ENCODE measurements around the gene SARDH.

DNA sequence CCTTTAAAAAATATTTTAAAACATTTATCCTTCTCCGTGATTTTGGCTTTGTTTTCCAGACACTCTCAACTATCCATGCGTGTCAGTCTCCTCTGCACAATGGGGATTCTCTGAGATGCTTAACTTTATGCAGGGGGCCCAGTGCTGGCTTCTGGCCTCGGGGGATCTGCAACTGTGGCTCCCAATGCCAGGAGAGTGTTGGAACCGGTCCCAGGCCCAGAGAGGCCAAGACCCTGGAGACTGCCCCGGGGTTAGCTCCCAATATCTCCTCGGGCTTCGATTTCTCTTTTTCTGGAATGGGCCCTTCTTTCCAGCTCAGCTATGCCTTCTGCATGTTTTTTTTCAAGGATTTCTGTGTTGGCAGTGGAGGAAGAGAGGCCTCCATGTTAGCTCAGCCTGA is 20.1 kb upstream of the SARDH start:
- TF ChIP-seq, protein P1, sequence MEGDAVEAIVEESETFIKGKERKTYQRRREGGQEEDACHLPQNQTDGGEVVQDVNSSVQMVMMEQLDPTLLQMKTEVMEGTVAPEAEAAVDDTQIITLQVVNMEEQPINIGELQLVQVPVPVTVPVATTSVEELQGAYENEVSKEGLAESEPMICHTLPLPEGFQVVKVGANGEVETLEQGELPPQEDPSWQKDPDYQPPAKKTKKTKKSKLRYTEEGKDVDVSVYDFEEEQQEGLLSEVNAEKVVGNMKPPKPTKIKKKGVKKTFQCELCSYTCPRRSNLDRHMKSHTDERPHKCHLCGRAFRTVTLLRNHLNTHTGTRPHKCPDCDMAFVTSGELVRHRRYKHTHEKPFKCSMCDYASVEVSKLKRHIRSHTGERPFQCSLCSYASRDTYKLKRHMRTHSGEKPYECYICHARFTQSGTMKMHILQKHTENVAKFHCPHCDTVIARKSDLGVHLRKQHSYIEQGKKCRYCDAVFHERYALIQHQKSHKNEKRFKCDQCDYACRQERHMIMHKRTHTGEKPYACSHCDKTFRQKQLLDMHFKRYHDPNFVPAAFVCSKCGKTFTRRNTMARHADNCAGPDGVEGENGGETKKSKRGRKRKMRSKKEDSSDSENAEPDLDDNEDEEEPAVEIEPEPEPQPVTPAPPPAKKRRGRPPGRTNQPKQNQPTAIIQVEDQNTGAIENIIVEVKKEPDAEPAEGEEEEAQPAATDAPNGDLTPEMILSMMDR (IDR thresholded peaks at IDR 0.05; ENCODE audit: low read depth, low read length, poor library complexity, severe bottlenecking) = no peak
- TF ChIP-seq EZH2phosphoT487 (IDR thresholded peaks at IDR 0.05; ENCODE audit: borderline replicate concordance, low read length) = no peak
